HG02970 (cell line): ENCODE measurements around the gene FBXW7.

Experiments used
- ATAC-seq: cut with Tn5 transposase; IDR thresholded peaks from one replicate; pipeline ENCODE4 v1.9.1; 2021; ENCODE audit warnings: mild to moderate bottlenecking, moderate library complexity, moderate number of reproducible peaks; ENCODE audit not compliant: unreplicated experiment, low FRiP score

Gene FBXW7

DNA sequence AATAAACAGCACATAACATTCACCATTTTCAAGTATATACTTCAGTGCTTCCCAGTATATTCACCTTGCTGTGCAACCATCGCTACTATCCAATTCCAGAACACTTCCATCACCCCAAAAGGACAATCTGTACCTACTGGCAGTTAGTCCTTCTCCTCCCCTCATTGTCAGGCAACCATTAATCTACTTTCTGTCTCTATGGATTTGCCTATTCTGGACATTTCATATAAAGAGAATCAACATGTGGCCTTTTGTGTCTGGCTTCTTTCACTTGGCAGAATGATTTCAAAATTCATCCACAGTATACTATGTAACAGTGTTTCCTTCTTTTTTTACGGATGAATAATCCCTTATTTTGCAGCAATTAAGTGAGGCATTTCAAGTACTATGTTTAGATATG lies 189.4 kb downstream of the FBXW7 start:
- no peak for ATAC-seq

DNA sequence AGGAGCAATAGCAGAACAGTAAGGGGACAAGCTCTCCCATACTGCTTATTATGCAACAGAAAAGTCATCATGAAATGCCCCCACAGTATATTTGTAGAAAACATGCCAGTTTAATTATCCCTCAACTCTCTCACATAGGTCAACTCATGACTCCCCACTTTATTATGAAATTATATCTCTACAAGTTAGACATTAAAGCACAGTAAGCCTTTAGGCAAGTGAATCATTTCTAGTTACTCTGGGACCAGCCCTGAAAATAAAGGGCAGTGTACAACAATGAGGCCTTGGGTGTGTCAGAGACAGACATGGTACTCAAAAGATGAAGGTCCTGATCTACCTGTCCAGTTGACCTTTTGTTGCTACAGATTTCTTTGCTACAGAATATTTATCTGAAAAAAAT lies 191.9 kb downstream of the FBXW7 start:
- ATAC-seq = no peak

DNA sequence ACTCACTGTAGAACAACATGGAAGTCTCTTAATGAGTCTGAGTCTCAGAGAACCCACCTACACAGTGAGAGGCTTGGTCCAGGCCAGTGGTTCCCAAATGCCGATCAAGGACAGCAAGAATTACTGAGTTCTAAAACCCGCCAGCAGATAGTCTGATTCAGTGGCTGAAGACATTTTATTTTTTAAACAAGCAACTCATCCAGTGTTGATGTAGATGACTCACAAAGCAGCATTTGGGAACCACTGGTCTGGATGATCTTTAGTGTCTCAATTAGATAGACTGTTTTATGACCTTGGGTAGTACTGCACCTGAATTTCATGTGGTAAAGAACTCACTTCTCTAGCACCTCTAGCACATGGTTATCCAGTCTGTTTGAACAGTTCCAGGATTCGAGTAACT lies 193.6 kb downstream of the FBXW7 start:
- no peak for ATAC-seq

DNA sequence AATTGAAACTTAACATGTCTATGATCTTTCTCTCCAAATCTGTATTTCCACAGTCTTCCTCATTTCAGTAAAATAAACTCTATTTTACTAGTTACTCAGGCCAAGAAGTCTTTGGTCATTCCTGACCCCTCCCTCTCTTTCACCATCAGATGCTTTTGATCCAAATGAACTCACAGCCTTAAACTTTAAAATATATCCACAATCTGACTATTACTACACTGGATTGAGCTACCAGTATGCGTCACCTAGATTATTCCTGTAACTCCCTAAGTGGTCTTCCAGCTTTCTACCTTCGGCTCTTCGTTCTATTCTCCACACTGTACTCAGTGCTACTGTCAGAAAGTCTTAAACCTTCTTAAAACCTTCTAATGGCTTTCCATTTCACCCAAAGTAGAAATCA lies 195.1 kb downstream of the FBXW7 start:
- ATAC-seq = no peak

DNA sequence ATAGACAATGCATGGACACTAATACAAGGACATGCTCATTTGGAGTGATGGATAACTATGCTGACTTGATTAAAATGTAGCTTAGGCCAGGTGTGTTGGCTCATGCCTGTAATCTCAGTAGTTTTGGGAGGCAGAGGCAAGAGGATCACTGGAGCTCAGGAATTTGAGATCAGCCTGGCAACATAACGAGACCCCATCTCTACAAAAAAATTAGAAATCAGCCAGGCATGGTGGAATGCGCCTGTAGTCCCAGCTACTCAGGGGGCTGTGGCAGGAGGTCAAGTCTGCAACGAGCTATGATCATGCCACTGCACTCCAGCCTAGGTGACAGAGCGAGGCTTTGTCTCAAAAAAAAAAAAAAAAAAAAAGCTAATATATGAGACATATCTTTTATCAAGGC lies 196.3 kb downstream of the FBXW7 start:
- no peak for ATAC-seq

DNA sequence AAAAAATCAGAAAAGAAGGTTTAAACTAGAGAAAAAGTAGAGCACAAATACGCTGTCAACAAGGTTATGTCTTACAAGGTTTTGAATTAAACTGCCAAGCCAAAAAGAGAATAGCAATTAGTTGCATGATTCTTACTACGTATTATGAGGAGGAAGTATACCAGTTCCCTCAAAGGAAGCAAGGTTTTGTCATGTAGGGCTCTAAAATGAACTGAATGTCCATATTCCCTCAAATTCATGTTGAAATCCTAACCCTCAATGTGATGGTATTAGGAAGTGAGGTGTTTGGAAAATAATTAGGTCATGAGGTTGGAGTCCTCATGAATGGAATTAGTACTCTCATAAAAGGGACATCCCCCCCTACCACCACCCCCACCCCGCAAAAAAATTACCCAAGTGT lies 201.0 kb downstream of the FBXW7 start:
- no peak for ATAC-seq

DNA sequence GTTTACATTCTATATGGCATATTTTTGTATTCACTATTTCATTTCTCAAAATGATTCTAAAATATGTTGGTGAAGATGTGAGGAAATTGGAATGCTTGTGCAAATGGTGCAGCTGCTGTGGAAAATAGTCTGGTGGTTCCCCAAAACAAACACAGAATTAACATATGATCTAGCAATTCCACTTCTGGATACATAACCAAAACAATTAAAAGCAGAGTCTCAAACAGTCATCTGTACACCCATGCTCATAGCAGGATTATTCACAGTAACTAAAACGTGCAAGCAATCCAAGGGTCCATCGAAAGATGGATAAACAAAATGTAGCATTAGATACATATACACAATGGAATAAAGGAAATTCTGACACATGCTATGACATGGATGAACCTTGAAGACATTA lies 204.8 kb downstream of the FBXW7 start:
- no peak for ATAC-seq

DNA sequence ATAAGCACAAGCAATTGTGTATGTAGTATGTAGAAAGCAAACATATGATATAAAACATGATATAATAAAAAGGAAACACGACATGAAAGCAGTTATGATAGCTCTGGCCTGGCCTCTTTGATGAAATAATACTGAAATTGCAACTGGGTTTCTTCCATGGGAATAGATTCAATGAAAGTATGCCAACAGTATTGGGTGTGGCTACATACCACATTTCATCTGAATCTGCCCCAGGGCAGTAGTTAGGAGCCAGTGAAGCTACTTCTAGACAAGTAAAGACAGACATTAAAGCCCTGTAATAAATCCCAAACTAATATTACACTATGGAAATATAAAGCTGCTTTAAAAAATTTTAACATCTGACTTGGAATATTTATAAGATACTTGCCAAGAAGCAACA lies 207.3 kb downstream of the FBXW7 start:
- ATAC-seq = no peak

DNA sequence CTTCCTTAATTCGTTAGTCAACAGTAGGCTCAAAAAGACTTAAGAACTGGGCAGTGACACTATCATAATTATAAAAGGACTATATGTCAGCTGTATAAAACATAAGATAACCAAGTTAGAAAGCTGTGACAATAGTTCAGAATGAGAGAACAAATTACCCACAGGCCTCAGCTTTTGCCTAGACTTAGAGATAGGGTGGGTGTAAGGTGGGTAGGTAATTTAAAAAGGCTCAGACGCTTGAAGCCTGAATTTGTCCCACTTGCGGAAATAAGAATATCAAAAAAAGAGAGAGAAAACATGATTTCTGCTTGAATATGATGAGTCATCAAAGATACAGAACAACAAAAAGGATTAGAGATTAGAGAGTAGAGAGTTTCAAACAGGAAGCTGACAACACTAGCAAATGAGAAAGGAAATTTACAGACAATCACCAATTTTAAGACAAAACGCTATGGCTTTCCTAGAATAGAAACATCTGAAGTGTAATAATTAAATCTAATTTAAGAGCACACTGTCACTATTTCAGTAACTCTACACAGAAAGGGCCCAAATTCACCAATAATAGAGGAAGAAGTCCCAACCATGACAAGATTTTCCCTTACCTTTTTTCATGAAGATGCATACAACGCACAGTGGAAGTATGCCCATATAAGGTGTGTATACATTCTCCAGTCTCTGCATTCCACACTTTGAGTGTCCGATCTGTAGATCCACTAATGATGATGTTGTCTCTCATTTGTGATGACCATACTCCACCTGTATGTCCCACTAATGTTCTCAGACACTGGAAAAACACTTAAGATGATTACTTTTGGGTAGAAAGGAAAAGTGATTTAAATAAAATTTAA lies 208.1 kb downstream of the FBXW7 start:
- no peak for ATAC-seq

DNA sequence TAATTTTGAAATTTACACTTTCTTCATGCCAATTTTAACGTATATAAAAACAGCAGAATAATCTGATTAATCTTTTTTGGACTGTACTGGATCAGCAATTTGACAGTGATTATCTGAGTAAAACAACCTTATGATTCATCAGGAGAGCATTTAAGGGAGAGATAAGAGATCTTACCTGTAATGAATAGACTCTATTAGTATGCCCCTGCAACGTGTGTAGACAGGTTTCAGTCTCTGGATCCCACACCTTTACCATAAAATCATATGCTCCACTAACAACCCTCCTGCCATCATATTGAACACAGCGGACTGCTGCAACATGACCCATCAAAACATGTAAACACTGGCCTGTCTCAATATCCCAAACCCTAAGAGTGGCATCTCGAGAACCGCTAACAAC lies 210.1 kb downstream of the FBXW7 start:
- ATAC-seq = no peak

DNA sequence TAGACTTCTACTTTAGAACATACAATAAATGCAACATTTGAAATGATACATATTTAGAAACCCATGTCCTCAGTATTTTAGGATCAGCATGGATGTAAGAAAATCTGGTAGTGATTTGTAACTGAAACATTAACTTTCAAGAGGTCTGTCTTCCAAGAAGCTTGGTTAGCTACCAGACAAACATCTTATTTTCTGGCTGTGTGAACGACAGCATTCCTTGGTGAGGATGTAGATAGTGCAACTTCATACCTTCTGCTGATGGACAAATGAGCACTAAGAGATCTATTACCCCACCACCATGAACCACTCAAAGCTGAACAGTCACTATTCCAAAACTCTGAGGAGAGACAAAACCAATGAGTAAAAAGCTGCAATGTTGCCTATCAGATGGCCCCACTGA lies 212.7 kb downstream of the FBXW7 start:
- ATAC-seq = no peak

DNA sequence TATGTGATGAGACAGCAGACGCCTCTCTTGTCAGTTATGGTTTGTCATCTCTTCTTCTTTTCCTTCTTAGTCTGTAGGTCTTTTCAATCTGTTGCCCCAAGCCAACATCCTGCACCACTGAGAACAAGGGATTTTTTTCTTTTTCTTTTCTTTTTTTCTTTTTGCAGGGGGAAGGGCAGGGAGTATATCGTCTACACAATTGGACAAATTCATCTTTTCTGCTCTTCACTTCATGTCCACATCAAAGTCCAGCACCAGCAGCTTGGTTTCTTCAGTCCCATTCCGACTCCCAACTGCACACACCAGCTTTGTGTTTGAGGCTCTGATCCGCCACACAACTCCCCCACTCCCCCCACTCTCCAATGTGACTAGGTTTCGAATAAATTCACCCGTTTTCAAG lies 213.2 kb downstream of the FBXW7 start:
- no peak for ATAC-seq

DNA sequence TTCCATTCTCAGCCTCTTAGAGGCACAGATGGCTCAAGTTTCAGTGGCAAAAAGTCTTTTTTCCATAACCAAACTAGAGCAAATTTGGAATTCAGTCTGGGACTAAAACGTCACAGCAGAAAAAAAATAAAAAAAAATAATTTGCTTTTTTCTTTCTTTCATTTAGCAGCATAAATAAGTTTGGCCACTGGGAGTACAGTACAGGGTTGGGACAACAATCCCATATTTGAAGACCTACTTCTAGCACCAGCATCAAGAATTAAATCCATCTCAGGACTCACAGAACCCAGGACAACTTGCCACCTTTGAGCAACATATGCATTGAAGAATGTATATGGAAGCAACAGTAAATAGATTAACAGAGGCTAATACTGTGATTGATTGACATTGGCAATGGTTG lies 214.0 kb downstream of the FBXW7 start:
- no peak for ATAC-seq

DNA sequence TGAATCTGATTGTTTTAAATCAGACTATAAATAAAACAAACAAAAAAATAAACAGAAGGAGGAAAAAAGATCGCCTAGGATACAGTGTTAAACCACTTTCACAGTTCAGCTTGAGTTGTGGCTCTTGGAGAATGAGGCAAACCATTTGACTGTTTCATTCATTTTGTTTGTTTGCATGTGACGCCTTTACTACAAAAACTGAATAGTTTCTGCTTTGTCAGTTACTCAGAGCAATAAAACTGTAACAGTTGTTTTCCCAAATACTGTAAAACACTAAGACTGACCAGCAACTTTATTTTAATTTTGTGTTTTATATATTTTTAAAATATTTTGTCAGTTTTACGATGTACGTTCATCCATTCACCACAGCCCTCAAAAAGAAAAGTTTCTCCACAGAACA lies 214.5 kb downstream of the FBXW7 start:
- no peak for ATAC-seq

DNA sequence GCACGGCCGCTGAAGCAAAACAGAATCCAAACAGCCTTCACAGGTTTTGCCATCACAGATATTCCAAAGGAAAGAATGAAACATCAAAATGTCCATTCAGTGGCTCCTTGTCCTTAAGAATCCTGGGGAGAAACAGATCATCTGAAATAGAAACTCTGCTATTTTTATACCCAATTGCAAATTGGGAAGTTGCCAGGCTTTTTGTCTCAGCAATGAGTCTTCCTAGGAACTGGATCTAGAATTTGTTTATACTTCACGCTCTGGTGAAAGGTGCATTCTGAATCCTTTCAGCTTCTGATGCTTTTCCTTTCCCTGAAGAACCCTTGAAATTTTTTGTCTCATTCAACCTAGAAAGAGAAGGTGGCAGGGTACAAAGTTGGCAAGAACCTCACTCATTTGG lies 218.9 kb downstream of the FBXW7 start:
- no peak for ATAC-seq

DNA sequence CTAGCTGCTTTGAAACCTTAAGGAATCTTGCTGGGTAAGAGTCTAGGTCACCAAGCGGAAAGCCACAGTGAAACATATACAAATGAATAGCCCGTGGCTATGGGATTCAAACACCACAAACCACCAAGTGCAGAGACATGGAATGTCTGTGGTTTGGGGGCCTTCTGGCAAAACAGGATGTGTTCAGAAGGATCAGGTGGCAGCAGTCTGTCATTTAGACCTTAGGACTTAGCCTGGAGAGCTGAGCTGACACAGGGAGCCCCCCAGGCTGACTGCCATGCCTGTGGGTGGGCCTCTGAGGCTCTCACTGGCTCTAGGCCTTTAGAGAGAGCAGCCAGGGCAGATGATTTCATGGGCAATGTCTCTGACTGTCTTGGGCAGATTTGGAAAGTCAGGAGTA lies 225.6 kb downstream of the FBXW7 start:
- no peak for ATAC-seq

DNA sequence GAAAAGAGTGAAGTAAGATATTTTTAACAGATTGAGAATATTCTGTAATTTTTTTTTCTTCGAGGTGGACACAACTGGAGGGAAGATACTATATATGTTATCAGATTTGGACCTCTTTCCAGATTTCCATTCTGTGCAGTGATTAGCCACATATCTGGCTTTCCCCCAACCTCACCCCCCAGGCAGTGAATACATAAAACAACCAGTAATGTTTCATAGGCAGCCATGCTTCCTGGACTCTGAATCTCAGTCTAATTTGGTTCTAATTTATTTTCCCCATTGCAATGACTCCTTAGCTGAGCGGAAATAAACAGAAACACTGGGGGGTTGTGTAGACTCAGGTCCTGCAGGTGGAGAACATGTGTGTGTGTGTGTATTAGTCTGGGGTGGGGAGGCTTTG lies 226.5 kb downstream of the FBXW7 start:
- no peak for ATAC-seq

DNA sequence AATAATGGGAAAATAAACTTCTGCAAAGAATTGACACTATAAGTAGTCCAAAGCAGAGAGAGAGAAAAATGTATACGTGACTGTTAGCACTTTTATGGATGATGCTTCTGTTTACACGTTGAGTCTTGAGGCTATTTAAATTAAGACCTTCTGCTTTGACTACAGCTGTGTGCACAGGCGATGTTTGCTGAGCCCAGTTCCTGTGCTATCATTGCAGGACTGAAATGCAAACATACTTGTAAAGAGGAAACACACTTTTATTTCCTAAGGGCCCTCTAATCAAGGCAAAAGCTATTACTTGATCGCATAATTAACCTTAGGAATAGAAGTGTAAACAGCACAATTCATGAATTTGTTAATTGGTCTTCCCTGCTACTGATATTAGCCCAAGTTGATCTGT lies 226.9 kb downstream of the FBXW7 start:
- no peak for ATAC-seq

DNA sequence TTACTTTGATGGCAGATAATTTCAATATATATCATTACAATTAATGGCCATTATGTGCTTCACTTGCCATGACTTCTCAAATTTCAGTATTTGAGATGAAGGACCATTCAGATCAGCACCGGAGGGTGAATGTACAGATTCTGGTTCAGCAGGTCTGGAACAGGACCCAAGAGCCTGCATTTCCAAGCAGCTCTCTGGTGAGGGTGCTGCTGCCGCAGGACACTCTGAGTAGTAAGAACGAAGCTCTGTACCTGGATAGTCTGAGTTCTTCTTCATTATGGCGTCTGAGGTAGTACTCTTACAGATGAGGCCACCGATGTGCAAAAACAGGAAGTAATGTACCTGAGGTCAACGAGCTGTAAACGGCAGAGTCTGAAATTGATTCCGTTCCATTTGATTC lies 228.2 kb downstream of the FBXW7 start:
- no peak for ATAC-seq

DNA sequence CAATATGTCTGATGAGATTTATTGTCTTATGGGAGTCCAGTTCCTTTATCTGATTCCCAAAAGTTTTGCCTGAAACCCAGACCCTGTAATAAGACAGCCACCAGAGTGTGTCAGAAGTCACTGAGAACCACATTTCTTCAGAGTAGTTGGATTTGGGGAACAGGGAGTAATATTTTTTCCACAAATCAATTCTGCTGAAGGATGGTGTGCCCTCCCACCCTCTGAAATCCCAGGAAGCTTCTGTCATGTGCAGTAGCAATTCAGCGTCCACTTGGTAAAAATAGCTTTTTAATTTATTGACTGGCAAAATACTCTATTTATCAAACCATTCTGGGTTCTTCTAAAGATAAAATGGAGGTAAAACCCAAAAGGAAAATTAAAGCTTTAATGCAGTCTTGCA lies 229.4 kb downstream of the FBXW7 start:
- no peak for ATAC-seq

DNA sequence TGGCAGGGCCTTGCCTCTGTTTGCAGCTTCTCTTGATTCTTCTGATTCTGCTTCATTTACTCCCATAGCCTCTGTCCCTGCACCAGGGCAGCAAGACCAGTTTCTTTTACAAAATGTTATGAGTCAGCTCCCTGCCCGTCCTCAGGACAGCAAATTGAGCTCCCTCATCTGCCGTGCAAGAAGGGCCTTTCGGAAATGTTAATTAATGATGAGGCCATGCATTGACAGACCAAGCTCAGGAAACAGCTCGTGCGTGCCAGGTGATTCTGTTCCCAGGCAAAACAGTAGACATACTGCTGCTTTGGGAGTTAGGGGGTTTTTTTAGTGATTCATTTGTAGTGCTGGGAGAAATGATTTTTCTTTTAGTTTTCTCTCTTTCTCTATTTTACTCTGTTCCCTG lies 231.7 kb downstream of the FBXW7 start:
- ATAC-seq = no peak

DNA sequence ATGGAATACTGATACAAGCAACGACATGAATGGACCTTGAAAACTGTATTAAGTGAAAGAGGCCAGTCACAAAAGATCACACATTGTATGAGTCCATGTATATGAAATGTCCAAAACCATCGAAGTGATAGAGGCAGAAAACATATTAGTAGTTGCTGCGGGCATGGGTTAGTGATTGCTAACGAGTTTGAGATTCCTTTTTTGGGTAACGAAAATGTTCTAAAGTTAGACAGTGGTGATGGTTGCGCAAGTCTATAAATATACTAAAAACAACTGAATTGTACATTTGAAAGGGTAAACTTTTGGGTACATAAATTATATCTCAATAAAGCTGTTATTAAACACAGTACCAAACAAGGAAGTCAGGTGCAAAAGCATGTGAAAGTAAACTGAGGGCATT lies 234.5 kb downstream of the FBXW7 start:
- no peak for ATAC-seq

DNA sequence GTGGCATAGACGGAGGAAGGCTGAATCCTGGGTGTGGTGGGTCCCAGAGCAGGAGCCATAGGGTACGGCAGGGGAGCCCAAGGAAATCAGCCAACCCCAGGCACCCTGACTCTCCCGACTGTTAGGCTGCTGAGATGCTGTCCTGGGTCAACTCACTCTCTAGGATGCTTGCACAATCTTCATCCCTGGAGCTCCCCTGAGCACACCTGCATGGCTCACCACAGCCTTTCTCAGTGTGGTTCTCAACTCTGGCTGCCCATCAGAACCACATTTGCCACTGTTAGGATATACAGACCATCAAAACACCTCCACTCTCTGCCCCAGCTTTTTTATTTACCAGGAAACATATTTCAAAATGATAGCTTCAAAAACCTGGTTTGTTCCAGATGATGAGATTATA lies 236.3 kb downstream of the FBXW7 start:
- ATAC-seq = no peak
